HepG2 (cell line): ENCODE results near the gene VEZT. TPM values are rescaled to one million over a fixed set of nuclear protein-coding genes. Genes with fewer than 3 reads are reported as not detected.

Source experiments
- ATAC-seq: fragments of 200-7000 bp; cut with Tn5 transposase; 3 replicates; pipeline ENCODE4 v1.9.1; 2020; ENCODE audit warnings: mild to moderate bottlenecking, moderate library complexity
- Bru-seq: library from RNA; stranded (reverse); fragments of 400-500 nt; gene quantifications from one replicate; lab custom pipeline; 2021; lab: Mats Ljungman, UMichigan
- BruChase-seq, 2 experiments: library from RNA; stranded (reverse); fragments of 400-500 nt; gene quantifications; one replicate each; lab custom pipeline; 2021; lab: Mats Ljungman, UMichigan
- BruUV-seq: library from RNA; stranded (reverse); fragments of 400-500 nt; replicated peaks from 2 replicates; lab custom pipeline; 2021; lab: Mats Ljungman, UMichigan
- CTCF ChIA-PET: fragments of 300-600 bp; formaldehyde crosslinking; extraction: SDS; loops from one replicate; lab custom pipeline; 2021; ENCODE audit warnings: low total read pairs, inconsistent platforms, low intra/inter-chr PET ratio; lab: Yijun Ruan, JAX
- POLR2A ChIA-PET: fragments of 350-600 bp; sonication (Branson Sonifier 250); formaldehyde crosslinking; loops from one replicate; lab custom pipeline; 2020; ENCODE audit warnings: antibody characterized with exemption, inconsistent platforms; lab: Yijun Ruan, JAX
- DNase-seq: peaks from one replicate; pipeline ENCODE4 v3.0.0-alpha.2; 2015; ENCODE audit warnings: low spot score
- FAIRE-seq: peaks from 3 replicates; lab custom pipeline; 2011; peaks lifted over from hg19 to GRCh38; lab: Jason Lieb, UNC
- H2AFZ ChIP-seq: one replicate; pipeline ENCODE4 v1.6.1; 2011; ENCODE audit warnings: low read length, inconsistent platforms
- H3K27ac ChIP-seq: fragments of 300-600 bp; 3 replicates; pipeline ENCODE4 v1.8.0; 2011; ENCODE audit warnings: mixed run types, mild to moderate bottlenecking, mixed read lengths, low read length, inconsistent platforms; ENCODE audit not compliant: insufficient read depth; ENCODE audit errors: extremely low read length
- H3K27me3 ChIP-seq, 2 experiments: fragments of 200-600 bp in 1 of 2; 2 replicates in 1 of 2; 3 replicates in 1 of 2; pipeline versions ENCODE4 v1.6.0 to v1.8.0; 2011; ENCODE audit warnings: low read length in 2 of 2, mild to moderate bottlenecking in 2 of 2, moderate library complexity in 2 of 2, inconsistent platforms in 1 of 2; ENCODE audit not compliant: insufficient read depth in 2 of 2, control insufficient read depth in 1 of 2
- H3K36me3 ChIP-seq, 2 experiments: fragments of 200-600 bp in 1 of 2; replicated peaks in 1 of 2; 2 replicates in 1 of 2; 3 replicates in 1 of 2; pipeline versions ENCODE4 v1.5.1 to v1.8.0; 2011; ENCODE audit warnings: low read length in 2 of 2, inconsistent platforms in 1 of 2; ENCODE audit not compliant: insufficient read depth in 2 of 2, control insufficient read depth in 1 of 2
- H3K4me1 ChIP-seq: 2 replicates; pipeline ENCODE4 v1.5.1; 2012; ENCODE audit warnings: low read length, inconsistent platforms; ENCODE audit not compliant: insufficient read depth
- H3K4me2 ChIP-seq: 2 replicates; pipeline ENCODE4 v1.6.0; 2011; ENCODE audit warnings: low read depth, low read length, inconsistent platforms
- H3K4me3 ChIP-seq, 3 experiments: fragments of 200-600 bp in 1 of 3; sonication (generic), shearing (Covaris generic) in 1 of 3; replicated peaks in 1 of 3; 2 replicates each; pipeline ENCODE4 v1.5.1; 2011 to 2016; ENCODE audit warnings: low read length in 3 of 3, inconsistent platforms in 2 of 3, low read depth in 2 of 3, mild to moderate bottlenecking in 2 of 3, control low read depth in 1 of 3, mixed read lengths in 1 of 3; ENCODE audit not compliant: insufficient read depth in 1 of 3
- H3K79me2 ChIP-seq: one replicate; pipeline ENCODE4 v1.6.1; 2011; ENCODE audit warnings: low read length, inconsistent platforms; ENCODE audit not compliant: insufficient read depth
- H3K9ac ChIP-seq: 2 replicates; pipeline ENCODE4 v1.6.0; 2011; ENCODE audit warnings: mild to moderate bottlenecking, low read depth, low read length, inconsistent platforms; ENCODE audit not compliant: insufficient read depth
- H3K9me3 ChIP-seq: 2 replicates; pipeline ENCODE4 v1.5.1; 2012; ENCODE audit warnings: mild to moderate bottlenecking, low read length
- H4K20me1 ChIP-seq: 2 replicates; pipeline ENCODE4 v1.6.0; 2011; ENCODE audit warnings: inconsistent platforms, mild to moderate bottlenecking, low read length, moderate library complexity; ENCODE audit not compliant: insufficient read depth
- ADNP ChIP-seq: sonication (generic); formaldehyde crosslinking; IDR thresholded peaks from 2 replicates; pipeline ENCODE4 v1.4.0; 2020; ENCODE audit warnings: missing genetic modification reagents
- BCL6 ChIP-seq: IDR thresholded peaks from 2 replicates; pipeline ENCODE4 v1.6.1; 2016; ENCODE audit warnings: missing genetic modification reagents, missing compliant biosample characterization
- CHD4 ChIP-seq: fragments of 200-600 bp; sonication (generic); IDR thresholded peaks from 2 replicates; pipeline ENCODE4 v1.7.0; 2017; ENCODE audit warnings: mild to moderate bottlenecking, low read length, borderline replicate concordance
- MAFK ChIP-seq, 2 experiments: IDR thresholded peaks in 1 of 2; conservative IDR thresholded peaks in 1 of 2; 2 replicates each; pipeline ENCODE4 v1.6.1; 2011; ENCODE audit warnings: improper control_type of control experiment in 2 of 2, low read length in 2 of 2
- NFE2L1 ChIP-seq: sonication (generic); formaldehyde crosslinking; IDR thresholded peaks from 2 replicates; pipeline ENCODE4 v1.4.0; 2020; ENCODE audit warnings: missing genetic modification reagents, mild to moderate bottlenecking, borderline replicate concordance
- ZNF121 ChIP-seq: sonication (generic); formaldehyde crosslinking; IDR thresholded peaks from 2 replicates; pipeline ENCODE4 v1.5.0; 2020; ENCODE audit warnings: mild to moderate bottlenecking, missing genetic modification reagents
- ZNF724P ChIP-seq: sonication (generic); formaldehyde crosslinking; IDR thresholded peaks from 2 replicates; pipeline ENCODE4 v1.8.0; 2022; ENCODE audit warnings: missing genetic modification reagents, borderline replicate concordance
- WGBS: methylation state at CpG from one replicate; pipeline ENCODE4 v1.1.6; 2017; ENCODE audit warnings: low lambda C conversion rate; 5-methylcytosine and 5-hydroxymethylcytosine counted together
- in situ Hi-C: cut with HindIII; loops from 2 replicates; pipeline ENCODE4 v1.10.0; 2017; ENCODE audit warnings: low pct_unique_long_range_greater_than_20kb; ENCODE audit not compliant: extremely low pct_ligation_motif_present
- intact Hi-C: fragments of 100-400 bp; cut with micrococcal nuclease; formaldehyde crosslinking; loops from one replicate; pipeline ENCODE4 v1.10.0; 2022; ENCODE audit not compliant: unreplicated experiment
- long read RNA-seq, 2 experiments: library from RNA in 1 of 2; library from polyadenylated mRNA in 1 of 2; stranded (forward) in 1 of 2; unstranded in 1 of 2; transcript quantifications; one replicate each; pipeline ENCODE4 v2.0.0, GENCODE V29; 2019 to 2022
- polyA minus RNA-seq, 3 experiments: library from RNA; depleted of rRNA, polyadenylated mRNA; stranded (reverse); fragments of >200 nt; gene quantifications; 2 replicates each; pipeline ENCODE4 v1.2.3, GENCODE V29; 2011; ENCODE audit warnings: low replicate concordance in 1 of 3
- polyA plus RNA-seq, 8 experiments: library from polyadenylated mRNA; depleted of rRNA in 3 of 8; stranded (reverse) in 7 of 8; unstranded in 1 of 8; fragments of >200 nt; fragmentation: Illumina TruSeq in 4 of 8; extraction: Trizol in 4 of 8; gene quantifications; 2 replicates each; pipeline versions ENCODE4 v1.2.1 to v1.2.3, GENCODE V29; 2011 to 2016; ENCODE audit warnings: low read depth in 4 of 8, missing spikeins in 1 of 8, mixed read lengths in 1 of 8; ENCODE audit not compliant: insufficient read depth in 1 of 8
- total RNA-seq, 5 experiments: library from RNA; depleted of rRNA; stranded (reverse); fragments of >200 nt; fragmentation: Illumina TruSeq; extraction: Trizol; gene quantifications; 2 replicates each; pipeline ENCODE4 v1.2.3, GENCODE V29; 2016; ENCODE audit warnings: low read depth in 1 of 5
- TF ChIP-seq, protein P1 (sequence below): sonication (generic); formaldehyde crosslinking; IDR thresholded peaks from 2 replicates; pipeline ENCODE4 v1.4.0; 2020; ENCODE audit warnings: missing genetic modification reagents, mild to moderate bottlenecking, borderline replicate concordance
- TF ChIP-seq, protein P2 (sequence below): sonication (generic); formaldehyde crosslinking; IDR thresholded peaks from 2 replicates; pipeline ENCODE4 v1.5.1; 2020; ENCODE audit warnings: missing genetic modification reagents, mild to moderate bottlenecking, borderline replicate concordance

Gene VEZT, protein sequence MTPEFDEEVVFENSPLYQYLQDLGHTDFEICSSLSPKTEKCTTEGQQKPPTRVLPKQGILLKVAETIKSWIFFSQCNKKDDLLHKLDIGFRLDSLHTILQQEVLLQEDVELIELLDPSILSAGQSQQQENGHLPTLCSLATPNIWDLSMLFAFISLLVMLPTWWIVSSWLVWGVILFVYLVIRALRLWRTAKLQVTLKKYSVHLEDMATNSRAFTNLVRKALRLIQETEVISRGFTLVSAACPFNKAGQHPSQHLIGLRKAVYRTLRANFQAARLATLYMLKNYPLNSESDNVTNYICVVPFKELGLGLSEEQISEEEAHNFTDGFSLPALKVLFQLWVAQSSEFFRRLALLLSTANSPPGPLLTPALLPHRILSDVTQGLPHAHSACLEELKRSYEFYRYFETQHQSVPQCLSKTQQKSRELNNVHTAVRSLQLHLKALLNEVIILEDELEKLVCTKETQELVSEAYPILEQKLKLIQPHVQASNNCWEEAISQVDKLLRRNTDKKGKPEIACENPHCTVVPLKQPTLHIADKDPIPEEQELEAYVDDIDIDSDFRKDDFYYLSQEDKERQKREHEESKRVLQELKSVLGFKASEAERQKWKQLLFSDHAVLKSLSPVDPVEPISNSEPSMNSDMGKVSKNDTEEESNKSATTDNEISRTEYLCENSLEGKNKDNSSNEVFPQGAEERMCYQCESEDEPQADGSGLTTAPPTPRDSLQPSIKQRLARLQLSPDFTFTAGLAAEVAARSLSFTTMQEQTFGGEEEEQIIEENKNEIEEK
- total RNA-seq (2016; rRNA removed; fragmentation: Illumina TruSeq; extraction: Trizol), result 29.3 and 35.5 TPM in 2 replicates
- total RNA-seq (2016; cell fraction: cytosol; rRNA removed; fragmentation: Illumina TruSeq; extraction: Trizol; ENCODE audit: low read depth), result 7.5 and 8.0 TPM in 2 replicates
- total RNA-seq (2016; cell fraction: insoluble cytoplasmic fraction; rRNA removed; fragmentation: Illumina TruSeq; extraction: Trizol), result 32.6 and 33.9 TPM in 2 replicates
- total RNA-seq (2016; cell fraction: membrane; rRNA removed; fragmentation: Illumina TruSeq; extraction: Trizol), result 18.5 and 18.7 TPM in 2 replicates
- 42.1 and 42.8 TPM in 2 replicates for total RNA-seq (2016; cell fraction: nucleus; rRNA removed; fragmentation: Illumina TruSeq; extraction: Trizol)
- 37.8 and 51.6 TPM in 2 replicates for polyA plus RNA-seq (2011; rRNA removed)
- polyA plus RNA-seq (2011; cell fraction: cytosol; rRNA removed), result 17.3 and 26.2 TPM in 2 replicates
- 14.3 and 17.8 TPM in 2 replicates for polyA plus RNA-seq (2011; cell fraction: nucleus; rRNA removed)
- 20.0 and 33.9 TPM in 2 replicates for polyA plus RNA-seq (2012)
- polyA plus RNA-seq (2016; cell fraction: cytosol; fragmentation: Illumina TruSeq; extraction: Trizol; ENCODE audit: low read depth), result 2.8 and 3.1 TPM in 2 replicates
- polyA plus RNA-seq (2016; cell fraction: insoluble cytoplasmic fraction; fragmentation: Illumina TruSeq; extraction: Trizol; ENCODE audit: low read depth), result 23.2 and 28.2 TPM in 2 replicates
- polyA plus RNA-seq (2016; cell fraction: membrane; fragmentation: Illumina TruSeq; extraction: Trizol; ENCODE audit: low read depth), result 7.9 and 8.0 TPM in 2 replicates
- polyA plus RNA-seq (2016; cell fraction: nucleus; fragmentation: Illumina TruSeq; extraction: Trizol; ENCODE audit: insufficient read depth, low read depth), result 32.9 and 35.3 TPM in 2 replicates
- 30.9 and 73.5 TPM in 2 replicates for polyA minus RNA-seq (2011; rRNA and poly(A)+ RNA removed; ENCODE audit: low replicate concordance)
- polyA minus RNA-seq (2011; cell fraction: cytosol; rRNA and poly(A)+ RNA removed), result 18.0 and 25.5 TPM in 2 replicates
- polyA minus RNA-seq (2011; cell fraction: nucleus; rRNA and poly(A)+ RNA removed), result 79.4 and 85.3 TPM in 2 replicates
- Bru-seq, nascent RNA, result percentile 81 among the genes with signal in this experiment
- percentile 75 among the genes with signal in this experiment for BruChase-seq, experiment 1, labeled RNA remaining after a 6-hour chase
- BruChase-seq, experiment 2, labeled RNA remaining after a 2-hour chase, result percentile 70 among the genes with signal in this experiment
- long read RNA-seq, experiment 1, full-length matches to known transcripts, result 5 of 16 reads
- long read RNA-seq, experiment 1, partial matches to known transcripts, result 2 of 16 reads
- long read RNA-seq, experiment 1, other reads (novel, unspliced or antisense), result 9 of 16 reads
- long read RNA-seq, experiment 2, partial matches to known transcripts, result 7 of 23 reads
- long read RNA-seq, experiment 2, other reads (novel, unspliced or antisense), result 10 of 23 reads

DNA sequence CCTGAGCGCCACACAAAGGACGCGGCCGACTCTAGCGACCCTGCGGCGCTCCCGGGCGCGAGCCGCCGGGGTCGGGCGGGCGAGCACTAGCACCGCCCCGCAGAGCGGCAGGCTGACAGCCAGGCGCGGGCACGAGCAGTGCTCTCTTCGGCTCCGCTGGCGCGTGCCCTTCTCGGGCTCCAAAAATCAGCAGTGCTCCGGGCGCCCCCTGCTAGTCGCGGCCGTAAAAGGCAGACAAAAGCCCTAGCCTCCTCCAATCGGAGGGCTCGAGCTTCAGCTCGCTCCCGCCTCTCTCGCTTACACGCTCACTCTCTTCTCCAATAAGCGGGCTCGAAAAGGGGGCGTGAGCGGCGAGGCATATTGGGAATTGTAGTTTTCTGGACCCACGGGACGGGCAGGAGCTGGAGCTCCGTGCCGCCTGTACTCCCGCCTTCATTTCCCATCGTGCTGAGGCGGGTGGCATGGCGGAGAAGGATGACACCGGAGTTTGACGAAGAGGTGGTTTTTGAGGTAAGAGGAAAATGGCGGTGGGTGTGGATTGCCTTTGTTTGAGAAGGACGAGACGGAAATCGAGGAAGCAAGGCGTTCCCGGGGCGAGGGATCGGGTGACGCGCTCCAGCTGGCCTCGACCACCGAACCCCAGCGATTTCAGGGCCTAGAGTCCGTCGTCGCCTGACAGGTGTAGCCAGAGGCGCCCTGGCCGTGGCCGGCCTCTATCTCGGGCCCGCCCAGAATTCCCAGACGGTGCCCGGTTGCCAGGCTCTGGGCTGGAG is at the start of gene VEZT, which contains the start of gene FGD6:
TSS of gene VEZT (plus strand) at position 431 of the 773 bp plus-strand sequence. CDS start at position 475, 44 bp downstream.
TSS of gene FGD6 (minus strand) at position 91 of the 773 bp plus-strand sequence. CDS start 227 bp downstream, outside the sequence.
- Histone ChIP-seq H3K79me2 (peaks cover 69% of the 10 kb centered on the region), H3K4me3 (peak within 1 kb of the TSS; percentile 84 to 95 (median 87)), H3K27me3 (no peaks in the 10 kb centered on the region; a peak in 1 of 5 replicates), H3K4me2 (peak within 1 kb of the TSS; percentile 92), H3K9ac (peak within 1 kb of the TSS; percentile 86), H3K36me3 (no peaks in the 10 kb centered on the region; a peak in 1 of 5 replicates), H3K4me1 (peaks cover 40% of the 10 kb centered on the region), H2AFZ (peak within 1 kb of the TSS; percentile 98), H3K9me3 (no peaks in the 10 kb centered on the region), H3K27ac (peak within 1 kb of the TSS; percentile 86), H4K20me1 (0 out of 2 replicates have a peak, but pooled peaks cover under 1% of the 10 kb centered on the region)
- in situ Hi-C loops, result loop anchor here (10.0 kb wide), 1 partner anchor 117 kb away; no protein-coding TSS in a partner anchor
- BruUV-seq, result no TSS peak
- FAIRE-seq, result peak; percentile 95
- peak; percentile 94 for ATAC-seq
- DNase-seq, result peak; percentile 98
- intact Hi-C loops, result loop anchor here (1.0 to 5.0 kb wide), 7 partner anchors 100 to 1055 kb away; partner anchors contain the start of genes METAP2 and NR2C1
- CTCF ChIA-PET, result interaction anchor here (1.9 kb wide), 1 partner anchor 100 kb away, joined by 7 read pairs; no protein-coding TSS in a partner anchor
- POLR2A ChIA-PET, result interaction anchor here (0.9 to 1.7 kb wide), 8 partner anchors 8 to 256 kb away, joined by 3 to 9 read pairs (median 5); partner anchors contain the start of genes METAP2 and NR2C1
- WGBS, result 0% methylated on average over 22 of the region's 75 CpGs
- peak; percentile 57; the same call in 1 of the 2 replicates for TF ChIP-seq ZNF724P (CRISPR knock-in tag)
- TF ChIP-seq, protein P1, sequence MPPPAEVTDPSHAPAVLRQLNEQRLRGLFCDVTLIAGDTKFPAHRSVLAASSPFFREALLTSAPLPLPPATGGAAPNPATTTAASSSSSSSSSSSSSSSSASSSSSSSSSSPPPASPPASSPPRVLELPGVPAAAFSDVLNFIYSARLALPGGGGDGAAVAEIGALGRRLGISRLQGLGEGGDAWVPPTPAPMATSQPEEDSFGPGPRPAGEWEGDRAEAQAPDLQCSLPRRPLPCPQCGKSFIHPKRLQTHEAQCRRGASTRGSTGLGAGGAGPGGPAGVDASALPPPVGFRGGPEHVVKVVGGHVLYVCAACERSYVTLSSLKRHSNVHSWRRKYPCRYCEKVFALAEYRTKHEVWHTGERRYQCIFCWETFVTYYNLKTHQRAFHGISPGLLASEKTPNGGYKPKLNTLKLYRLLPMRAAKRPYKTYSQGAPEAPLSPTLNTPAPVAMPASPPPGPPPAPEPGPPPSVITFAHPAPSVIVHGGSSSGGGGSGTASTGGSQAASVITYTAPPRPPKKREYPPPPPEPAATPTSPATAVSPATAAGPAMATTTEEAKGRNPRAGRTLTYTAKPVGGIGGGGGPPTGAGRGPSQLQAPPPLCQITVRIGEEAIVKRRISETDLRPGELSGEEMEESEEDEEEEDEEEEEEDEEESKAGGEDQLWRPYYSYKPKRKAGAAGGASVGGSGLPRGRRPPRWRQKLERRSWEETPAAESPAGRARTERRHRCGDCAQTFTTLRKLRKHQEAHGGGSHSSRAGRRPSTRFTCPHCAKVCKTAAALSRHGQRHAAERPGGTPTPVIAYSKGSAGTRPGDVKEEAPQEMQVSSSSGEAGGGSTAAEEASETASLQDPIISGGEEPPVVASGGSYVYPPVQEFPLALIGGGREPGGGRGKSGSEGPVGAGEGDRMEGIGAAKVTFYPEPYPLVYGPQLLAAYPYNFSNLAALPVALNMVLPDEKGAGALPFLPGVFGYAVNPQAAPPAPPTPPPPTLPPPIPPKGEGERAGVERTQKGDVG (CRISPR knock-in tag), result peak; percentile 76; the same call in 1 of the 2 replicates
- TF ChIP-seq, protein P2, sequence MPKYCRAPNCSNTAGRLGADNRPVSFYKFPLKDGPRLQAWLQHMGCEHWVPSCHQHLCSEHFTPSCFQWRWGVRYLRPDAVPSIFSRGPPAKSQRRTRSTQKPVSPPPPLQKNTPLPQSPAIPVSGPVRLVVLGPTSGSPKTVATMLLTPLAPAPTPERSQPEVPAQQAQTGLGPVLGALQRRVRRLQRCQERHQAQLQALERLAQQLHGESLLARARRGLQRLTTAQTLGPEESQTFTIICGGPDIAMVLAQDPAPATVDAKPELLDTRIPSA (CRISPR knock-in tag), result no peak
- no peak for TF ChIP-seq MAFK (conservative IDR thresholded peaks at IDR 0.05 in 1 of 2, IDR thresholded peaks at IDR 0.05 in 1 of 2; ENCODE audit: low read length in 2 of 2)
- peak; percentile 61; the same call in 1 of the 2 replicates for TF ChIP-seq NFE2L1 (CRISPR knock-in tag)
- TF ChIP-seq ADNP (CRISPR knock-in tag), result no peak
- peak; percentile 28; the same call in 1 of the 2 replicates for TF ChIP-seq BCL6
- TF ChIP-seq ZNF121 (CRISPR knock-in tag), result 0 out of 2 replicates have a peak, but pooled peaks have one; percentile 7
- TF ChIP-seq CHD4, result no peak
